Upper lobe of left lung (tissue), 4 donors: ENCODE measurements around the gene DUXB.

ENCODE experiments used
- CTCF ChIP-seq, 6 experiments: fragments of 450-650 bp in 4 of 6; fragments of 200-600 bp in 2 of 6; sonication (generic) in 2 of 6; IDR thresholded peaks; one replicate each; pipeline ENCODE4 v1.5.1; 2016 to 2019; ENCODE audit warnings: antibody characterized with exemption in 6 of 6
- POLR2AphosphoS5 ChIP-seq, 2 donors: sonication (generic); formaldehyde crosslinking; IDR thresholded peaks; one replicate each; pipeline ENCODE4 v1.5.1; 2017; ENCODE audit warnings: antibody characterized with exemption in 2 of 2

GRCh38 chr16:75733305-75734211 is 32.3 kb upstream of the DUXB start:
- TF ChIP-seq CTCF (IDR thresholded peaks at IDR 0.05) (no peak), POLR2AphosphoS5 (IDR thresholded peaks at IDR 0.05) (no peak)
